GM19025 (cell line): ENCODE results near the gene CXCR5.

Experiments
- ATAC-seq: cut with Tn5 transposase; IDR thresholded peaks from one replicate; pipeline ENCODE4 v1.9.1; 2021; ENCODE audit warnings: mild to moderate bottlenecking, low read depth, moderate library complexity; ENCODE audit not compliant: unreplicated experiment

The CXCR5 gene

GRCh38 chr11:118911880-118912741, 28.4 kb downstream of the CXCR5 start:
- ATAC-seq: no peak

GRCh38 chr11:118912742-118913410, 29.2 kb downstream of the CXCR5 start:
- ATAC-seq: no peak

- no peak for ATAC-seq
Observed at GRCh38 chr11:118913411-118914125, 29.9 kb downstream of the CXCR5 start.

DNA sequence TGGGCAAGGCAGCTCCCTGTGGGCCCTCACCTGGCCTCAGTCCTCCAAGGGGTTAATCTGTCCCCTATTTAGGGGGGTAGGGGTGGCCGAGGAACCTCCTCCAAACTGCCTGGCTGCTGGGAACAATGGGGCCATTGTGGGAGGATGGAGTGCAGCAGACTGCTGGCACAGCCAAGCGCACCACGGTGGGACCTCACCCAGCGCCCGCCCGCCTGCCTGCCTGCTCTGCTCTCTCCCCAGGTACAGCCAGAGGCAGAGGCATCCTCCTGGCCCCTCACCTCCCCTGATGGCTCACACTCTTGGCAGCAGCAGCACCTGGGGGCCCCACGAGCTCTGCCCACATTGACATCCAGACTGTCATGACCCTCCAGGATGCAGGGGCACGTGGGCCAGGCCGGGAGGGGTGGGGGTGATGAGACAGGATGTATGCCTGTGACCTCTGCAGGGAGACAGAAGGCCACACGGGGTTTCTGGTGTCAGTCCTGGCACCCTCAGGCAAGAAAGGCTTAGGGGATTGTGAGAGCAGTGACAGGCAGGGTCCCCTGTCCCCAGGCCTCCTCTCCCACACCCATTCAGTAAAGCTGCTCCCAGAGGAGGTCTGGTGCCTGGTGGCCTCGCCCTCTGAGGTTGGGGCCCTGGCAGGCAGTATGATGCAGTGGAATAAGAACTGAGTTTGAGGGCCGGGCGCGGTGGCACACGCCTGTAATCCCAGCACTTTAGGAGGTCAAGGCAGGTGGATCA, 30.7 kb downstream of the CXCR5 start:
- no peak for ATAC-seq

GRCh38 chr11:118914987-118915386, 31.3 kb downstream of the CXCR5 start:
- no peak for ATAC-seq

DNA sequence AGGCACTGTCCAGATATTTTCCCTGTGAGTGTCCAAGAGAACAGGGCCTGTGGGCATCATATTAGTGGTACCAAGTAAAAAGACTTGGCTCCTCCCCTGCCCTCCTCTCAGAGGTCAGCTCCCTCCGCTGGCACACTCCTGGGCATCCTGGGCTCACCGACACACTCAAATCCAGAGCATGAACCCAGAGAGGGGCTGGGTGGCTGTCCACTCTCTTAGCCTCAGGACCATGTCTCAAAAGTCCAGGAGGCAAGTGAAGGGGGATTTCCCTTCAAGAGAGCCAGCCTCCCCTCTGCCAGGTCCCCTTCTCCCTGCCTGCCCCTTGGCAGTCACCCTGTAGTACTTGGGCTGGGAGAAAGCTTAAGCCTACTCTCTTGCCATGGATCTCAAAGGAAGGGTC, 31.7 kb downstream of the CXCR5 start:
- no peak for ATAC-seq

- no peak for ATAC-seq
Observed at GRCh38 chr11:118915941-118916841, 32.5 kb downstream of the CXCR5 start.

DNA sequence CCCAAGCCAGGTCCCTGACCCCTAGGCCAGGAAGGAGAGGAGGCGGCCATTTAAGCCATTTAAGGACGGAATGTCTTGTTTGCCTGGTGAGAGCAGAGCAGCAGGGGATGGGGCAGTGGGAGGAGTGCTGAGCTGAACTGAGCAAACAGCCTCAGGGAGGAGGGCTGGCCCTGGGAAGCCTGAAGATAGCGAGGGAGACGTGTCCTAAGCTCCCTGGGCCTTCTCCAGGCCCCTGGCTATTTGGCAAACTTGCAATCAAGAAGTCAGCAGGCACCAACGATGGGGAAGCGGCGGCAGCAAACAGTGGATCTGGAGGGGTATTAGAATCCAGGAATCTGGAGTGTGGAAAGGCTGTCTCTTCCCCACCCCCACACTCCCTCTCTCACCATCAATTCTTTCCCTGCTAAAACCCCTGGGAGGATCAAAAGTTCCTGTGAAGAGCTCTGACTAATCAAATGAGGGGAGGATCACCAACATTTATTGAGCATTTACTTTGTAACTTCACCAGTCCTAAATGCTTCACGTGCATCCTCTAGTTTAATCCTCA, 33.2 kb downstream of the CXCR5 start:
- ATAC-seq: no peak

GRCh38 chr11:118917481-118918127, 33.9 kb downstream of the CXCR5 start:
- ATAC-seq: no peak

DNA sequence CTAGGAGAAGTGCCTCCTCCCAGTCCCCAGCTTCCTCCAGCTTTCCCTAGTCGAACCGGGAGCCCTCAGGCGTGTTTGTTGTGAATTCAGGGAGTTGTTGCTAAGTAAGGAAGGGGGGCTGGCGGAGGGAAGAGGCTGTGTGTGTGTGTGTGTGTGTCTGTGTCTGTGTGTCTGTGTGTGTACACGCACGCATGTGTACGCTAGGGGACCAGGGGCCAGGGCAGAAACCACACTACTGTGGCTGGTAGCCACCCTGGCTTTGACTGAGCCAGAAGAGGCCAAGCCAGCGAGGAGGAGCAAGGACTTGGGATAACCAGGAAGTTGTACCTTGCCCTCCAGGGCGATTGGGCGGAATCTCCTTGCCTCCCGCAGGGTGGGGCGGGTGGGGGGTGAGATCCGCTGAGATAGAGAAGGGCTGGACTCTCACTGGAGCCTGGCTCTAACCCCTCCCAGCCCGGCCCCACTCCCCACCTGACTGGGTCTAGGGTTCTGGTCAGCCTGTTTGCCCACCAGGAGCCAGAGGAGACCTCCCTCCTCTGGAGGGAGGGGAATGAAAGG, 34.5 kb downstream of the CXCR5 start:
- no peak for ATAC-seq

DNA sequence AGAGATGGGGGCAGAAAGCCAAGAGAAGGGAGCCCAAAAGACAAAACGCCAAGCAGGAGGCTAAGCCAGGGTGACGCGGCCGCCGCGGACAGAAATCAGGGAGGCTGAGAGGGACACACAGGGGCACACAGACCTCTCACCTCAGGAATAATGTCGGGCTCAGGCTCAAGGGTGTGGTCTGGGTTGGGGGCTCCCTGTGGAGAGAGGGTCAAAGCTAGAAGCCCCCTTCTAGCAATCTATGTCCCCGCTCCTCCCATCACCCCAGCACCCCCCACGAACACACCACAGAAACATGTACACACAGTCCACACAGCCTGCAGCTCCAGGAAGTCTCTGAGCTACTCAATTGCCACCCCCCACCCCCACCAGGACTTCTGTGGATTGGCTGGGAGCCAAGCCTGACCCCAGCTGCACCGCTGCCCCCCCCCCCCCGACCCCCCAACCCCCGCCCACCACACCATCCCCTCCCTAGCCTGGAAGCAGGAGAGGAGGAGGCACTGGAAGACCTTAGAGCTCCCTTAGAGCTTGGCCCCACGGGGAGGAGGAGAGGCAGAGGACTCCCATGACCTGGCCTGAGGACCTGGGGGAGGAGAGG, 35.1 kb downstream of the CXCR5 start:
- ATAC-seq: no peak

DNA sequence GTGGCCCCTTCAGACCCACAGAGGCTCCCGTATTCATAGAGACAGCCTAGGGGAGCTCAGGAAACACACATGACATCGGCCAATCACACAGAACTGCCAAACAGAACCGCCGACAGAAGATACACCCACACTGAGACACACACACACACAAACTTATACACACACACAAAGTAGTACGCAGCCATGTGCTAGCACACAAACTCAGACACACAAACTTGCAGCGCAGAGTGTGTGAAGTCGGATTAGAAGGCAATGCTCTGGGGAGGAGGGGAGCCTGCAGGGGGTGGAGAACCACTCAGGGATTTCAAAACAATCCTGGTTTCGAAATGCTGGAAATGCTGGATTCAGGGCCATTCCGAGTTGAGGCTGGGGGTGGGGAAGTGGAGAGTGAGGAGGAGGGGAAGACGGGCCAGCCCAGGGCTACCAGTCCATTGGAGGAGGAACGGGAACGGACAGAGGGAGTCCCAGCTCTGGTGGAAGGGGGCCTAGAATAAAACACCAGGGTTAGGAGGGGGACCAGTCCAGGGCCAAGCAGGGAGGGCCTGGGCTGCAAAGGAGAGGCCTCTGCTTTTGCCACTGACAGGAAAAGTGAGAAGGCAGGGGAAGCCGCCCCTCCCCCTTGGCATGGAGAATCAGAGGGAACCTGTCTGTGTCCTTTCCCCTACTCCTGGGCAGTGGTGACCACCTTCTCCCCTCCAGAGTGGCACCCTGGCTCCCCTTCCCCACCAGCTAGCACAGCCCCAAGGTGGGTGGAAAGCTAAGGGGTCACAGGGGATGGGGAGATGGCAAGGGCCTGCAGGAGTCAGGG, 37.6 kb downstream of the CXCR5 start:
- ATAC-seq: no peak

- ATAC-seq: no peak
Observed at GRCh38 chr11:118921929-118922744, 38.4 kb downstream of the CXCR5 start.

DNA sequence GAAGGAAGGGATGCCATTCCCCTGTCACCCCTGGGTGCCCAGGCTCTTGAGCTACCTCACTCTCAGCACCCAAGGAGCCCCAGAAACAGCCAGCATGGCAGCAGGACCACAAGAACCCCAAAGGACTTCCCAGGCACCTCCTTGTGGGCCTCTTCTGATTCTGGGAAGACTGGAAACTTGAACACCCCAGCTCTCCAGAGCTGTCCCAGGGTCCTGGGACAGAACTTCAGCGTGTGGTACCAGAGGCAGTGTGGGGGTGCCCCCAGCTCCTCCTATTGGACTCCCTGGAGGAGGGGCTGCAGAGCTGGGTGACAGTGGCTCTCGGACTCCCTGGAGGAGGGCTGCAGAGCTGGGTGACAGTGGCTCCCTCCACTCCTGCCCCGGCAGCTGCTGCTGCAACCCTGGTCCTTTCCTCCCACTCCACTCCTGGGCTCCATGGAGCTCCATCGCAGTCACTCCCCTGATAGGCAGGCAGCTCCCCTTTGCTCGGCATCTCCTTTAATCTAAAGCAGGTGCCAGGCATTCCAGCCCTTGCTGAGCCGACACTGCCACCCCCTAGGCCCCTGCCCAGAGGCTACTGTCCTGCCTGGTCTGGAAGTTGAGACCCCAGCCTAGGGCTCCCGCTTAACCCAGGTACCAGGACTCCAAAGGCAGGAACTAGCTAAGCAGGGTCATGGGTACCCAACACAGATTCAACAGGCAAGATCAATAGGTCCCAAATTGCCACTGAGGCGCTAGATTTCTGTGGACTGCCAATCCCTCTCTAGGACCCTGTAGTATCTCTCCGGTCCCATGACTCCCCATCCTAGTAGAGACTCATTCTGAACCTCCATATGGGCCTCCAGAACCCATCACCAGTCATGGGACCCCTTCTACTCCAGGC, 39.3 kb downstream of the CXCR5 start:
- ATAC-seq: no peak

DNA sequence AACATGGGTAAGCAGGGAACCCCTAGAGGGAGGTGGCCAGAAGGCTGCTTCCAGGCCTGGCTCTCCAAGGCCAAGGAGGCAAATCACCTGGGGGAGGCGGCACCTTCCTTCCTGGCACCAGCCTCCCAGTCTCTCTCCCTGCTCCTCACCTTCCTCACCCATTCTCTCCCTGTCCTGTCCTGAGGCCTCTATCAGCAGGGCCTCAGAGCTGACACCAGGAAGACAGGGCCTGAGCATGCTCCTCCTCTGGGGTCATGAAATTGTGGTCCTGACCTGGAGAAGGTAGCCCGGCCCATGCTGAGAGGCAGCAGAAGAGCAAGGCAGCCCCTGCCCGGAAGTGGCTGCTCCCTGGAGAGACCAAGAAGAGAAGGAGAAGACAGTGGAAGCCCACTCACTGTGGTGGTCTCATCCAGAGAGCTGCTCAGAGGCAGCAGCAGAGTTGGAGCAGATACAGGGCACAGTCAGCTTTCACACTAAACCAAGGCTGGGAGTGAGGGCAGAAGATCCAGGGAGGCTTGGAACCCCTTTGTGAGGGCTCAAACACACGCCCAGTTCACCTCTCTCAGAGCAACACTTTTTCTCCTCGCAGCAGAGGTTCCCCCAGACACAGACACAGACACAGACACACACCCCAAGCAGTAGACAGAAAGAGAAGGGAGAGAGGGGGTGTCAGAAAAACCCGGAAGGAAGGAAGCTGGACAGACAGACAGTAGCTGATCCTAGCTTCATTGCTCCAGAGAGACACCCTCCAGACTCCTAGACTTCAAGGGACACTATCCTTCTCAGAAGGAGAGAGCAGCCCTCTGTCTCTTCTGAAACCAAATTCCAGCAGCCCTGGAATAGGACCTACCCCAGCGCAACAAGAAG, 40.3 kb downstream of the CXCR5 start:
- no peak for ATAC-seq
